ENCODE results near the gene SPTBN5. TPM values are rescaled to one million over a fixed set of nuclear protein-coding genes. Genes with fewer than 3 reads are reported as not detected.

SPTBN5 gene
- total RNA-seq, 1 donor from 2014 or later, result 1.9 TPM

DNA sequence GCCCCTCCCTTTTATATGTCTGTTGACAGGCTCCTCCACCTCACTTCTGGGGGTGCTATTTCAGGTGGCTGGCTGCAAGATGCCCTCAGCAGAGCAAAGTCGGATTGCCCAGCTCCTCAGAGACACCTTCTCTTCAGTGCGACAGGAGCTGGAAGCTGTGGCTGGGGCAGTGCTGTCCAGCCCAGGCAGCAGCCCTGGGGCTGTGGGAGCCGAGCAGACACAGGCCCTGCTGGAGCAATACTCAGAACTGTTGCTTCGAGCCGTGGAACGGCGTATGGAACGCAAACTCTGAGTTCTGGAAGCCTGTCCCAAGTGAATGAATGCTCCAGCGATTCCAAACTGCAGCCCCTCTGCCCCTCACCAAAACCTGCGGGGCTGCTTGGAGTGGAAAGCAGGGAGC, 68.7 kb downstream of the SPTBN5 start:
- intact Hi-C loops (cut with DNase I), result no loop called here
- Histone ChIP-seq H3K4me3 (no peak overlapping the region), H3K36me3 (peaks cover 29% of the 10 kb centered on the region), H3K4me1 (peaks cover 17% of the 10 kb centered on the region), H3K27me3 (no peaks in the 10 kb centered on the region), H3K9me3 (no peaks in the 10 kb centered on the region), H3K27ac (no peak overlapping the region)
- TF ChIP-seq, protein P1, sequence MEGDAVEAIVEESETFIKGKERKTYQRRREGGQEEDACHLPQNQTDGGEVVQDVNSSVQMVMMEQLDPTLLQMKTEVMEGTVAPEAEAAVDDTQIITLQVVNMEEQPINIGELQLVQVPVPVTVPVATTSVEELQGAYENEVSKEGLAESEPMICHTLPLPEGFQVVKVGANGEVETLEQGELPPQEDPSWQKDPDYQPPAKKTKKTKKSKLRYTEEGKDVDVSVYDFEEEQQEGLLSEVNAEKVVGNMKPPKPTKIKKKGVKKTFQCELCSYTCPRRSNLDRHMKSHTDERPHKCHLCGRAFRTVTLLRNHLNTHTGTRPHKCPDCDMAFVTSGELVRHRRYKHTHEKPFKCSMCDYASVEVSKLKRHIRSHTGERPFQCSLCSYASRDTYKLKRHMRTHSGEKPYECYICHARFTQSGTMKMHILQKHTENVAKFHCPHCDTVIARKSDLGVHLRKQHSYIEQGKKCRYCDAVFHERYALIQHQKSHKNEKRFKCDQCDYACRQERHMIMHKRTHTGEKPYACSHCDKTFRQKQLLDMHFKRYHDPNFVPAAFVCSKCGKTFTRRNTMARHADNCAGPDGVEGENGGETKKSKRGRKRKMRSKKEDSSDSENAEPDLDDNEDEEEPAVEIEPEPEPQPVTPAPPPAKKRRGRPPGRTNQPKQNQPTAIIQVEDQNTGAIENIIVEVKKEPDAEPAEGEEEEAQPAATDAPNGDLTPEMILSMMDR (IDR thresholded peaks at IDR 0.05), result no peak
- DNase-seq (no peak), ATAC-seq (no peak)

DNA sequence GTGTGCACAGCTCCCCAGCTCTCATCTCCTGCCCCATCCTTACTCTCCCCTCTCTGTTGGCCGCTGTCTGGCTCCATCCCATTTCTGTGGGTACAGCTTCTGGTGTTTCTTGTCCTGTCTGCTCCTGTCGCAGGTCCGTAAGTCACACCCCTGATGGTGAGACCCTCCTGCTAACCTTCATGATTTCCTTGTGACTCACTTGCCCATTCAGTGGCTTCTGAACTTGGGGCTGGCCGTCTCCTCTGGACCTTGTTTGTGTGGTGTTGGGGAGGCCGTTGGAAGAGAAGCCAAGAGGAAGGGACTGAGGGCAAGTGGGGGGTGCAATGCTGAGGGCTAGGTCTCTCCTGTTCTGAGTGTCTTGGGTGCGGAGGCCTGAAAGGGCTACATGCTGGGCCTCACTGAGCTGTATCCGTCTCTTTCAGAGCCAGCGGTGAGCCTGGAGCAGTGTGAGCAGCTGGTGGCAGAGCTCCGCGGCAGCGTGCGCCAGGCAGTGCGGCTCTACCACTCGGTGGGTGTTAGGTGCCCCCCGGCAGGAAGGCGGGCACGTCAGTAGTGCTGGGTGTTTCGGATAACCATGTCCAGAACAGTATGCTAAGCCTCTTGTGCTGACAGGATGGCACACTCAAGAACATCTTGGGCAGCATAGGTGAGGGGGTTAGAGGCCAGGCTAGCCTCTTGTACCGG, 69.6 kb downstream of the SPTBN5 start:
- no peak overlapping the region for H3K4me3 ChIP-seq
- peaks cover 29% of the 10 kb centered on the region for H3K36me3 ChIP-seq
- peaks cover 11% of the 10 kb centered on the region for H3K4me1 ChIP-seq
- DNase-seq (no peak), ATAC-seq (no peak)
- intact Hi-C loops (cut with DNase I), result no loop called here
- no peak overlapping the region for H3K27ac ChIP-seq
- H3K9me3 ChIP-seq, result no peaks in the 10 kb centered on the region
- TF ChIP-seq, protein P1 (IDR thresholded peaks at IDR 0.05), result no peak
- H3K27me3 ChIP-seq, result no peaks in the 10 kb centered on the region

DNA sequence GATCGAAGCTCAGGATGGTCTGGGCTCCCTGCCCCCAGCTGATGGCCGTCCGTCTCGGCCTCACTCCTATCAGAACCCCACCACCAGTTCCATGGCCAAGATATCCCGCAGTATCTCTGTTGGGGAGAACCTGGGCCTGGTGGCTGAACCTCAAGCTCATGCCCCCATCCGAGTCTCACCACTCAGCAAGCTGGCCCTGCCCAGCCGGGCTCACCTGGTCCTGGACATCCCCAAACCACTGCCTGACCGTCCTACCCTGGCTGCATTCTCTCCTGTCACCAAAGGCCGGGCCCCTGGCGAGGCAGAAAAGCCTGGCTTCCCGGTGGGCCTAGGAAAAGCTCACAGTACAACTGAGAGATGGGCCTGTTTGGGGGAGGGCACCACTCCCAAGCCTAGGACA, 70.4 kb downstream of the SPTBN5 start:
- no peak for ATAC-seq
- H3K4me3 ChIP-seq, result no peak overlapping the region
- no peaks in the 10 kb centered on the region for H3K27me3 ChIP-seq
- intact Hi-C loops (cut with DNase I), result no loop called here
- no peak for DNase-seq
- no peaks in the 10 kb centered on the region for H3K9me3 ChIP-seq
- H3K27ac ChIP-seq, result no peak overlapping the region
- peaks cover 31% of the 10 kb centered on the region for H3K36me3 ChIP-seq
- TF ChIP-seq, protein P1 (IDR thresholded peaks at IDR 0.05), result no peak
- peaks cover 4% of the 10 kb centered on the region for H3K4me1 ChIP-seq

DNA sequence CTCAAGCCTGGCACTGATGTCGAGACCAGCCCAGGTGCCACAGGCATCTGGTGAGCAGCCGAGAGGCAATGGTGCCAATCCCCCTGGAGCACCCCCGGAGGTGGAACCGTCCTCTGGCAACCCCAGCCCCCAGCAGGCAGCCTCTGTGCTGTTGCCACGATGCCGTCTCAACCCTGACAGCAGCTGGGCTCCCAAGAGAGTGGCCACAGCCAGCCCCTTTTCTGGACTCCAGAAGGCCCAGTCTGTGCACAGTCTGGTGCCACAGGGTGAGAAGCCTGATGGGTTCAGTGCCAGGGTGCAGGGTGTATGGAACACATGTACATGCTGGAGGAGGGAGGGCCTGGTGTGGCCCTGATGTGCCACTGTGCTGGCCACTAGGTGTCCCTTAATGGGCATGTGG, 70.9 kb downstream of the SPTBN5 start:
- no peak for ATAC-seq
- Histone ChIP-seq H3K27me3 (no peaks in the 10 kb centered on the region), H3K4me1 (peaks cover 3% of the 10 kb centered on the region), H3K4me3 (no peak overlapping the region), H3K36me3 (peaks cover 36% of the 10 kb centered on the region), H3K9me3 (no peaks in the 10 kb centered on the region), H3K27ac (no peak overlapping the region)
- intact Hi-C loops (cut with DNase I), result no loop called here
- no peak for DNase-seq
- TF ChIP-seq, protein P1 (IDR thresholded peaks at IDR 0.05), result no peak

DNA sequence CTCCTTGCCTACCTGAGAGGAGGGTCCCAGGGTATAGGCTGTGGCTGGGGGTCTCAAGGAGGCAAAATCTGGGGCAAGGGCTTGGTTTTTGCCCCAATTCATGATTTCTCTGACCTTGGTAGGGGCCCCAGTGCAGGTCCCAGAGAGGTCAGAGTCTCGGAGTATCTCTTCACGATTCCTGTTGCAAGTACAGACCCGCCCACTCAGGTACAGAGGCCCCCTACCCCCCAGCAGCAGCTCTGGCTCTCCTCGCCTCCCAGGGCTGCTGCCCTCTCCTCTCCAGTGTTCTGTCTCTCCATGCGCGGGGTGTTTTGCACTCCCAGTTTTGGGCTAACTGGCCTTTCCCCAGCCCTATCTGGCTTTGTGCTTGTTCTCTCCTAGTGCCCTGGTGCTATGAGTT, 71.4 kb downstream of the SPTBN5 start:
- H3K36me3 ChIP-seq, result peaks cover 41% of the 10 kb centered on the region
- TF ChIP-seq, protein P1 (IDR thresholded peaks at IDR 0.05), result no peak
- intact Hi-C loops (cut with DNase I), result no loop called here
- H3K27me3 ChIP-seq, result no peaks in the 10 kb centered on the region
- no peak overlapping the region for H3K4me3 ChIP-seq
- no peaks in the 10 kb centered on the region for H3K9me3 ChIP-seq
- DNase-seq, result peak; percentile 58
- ATAC-seq, result no peak
- no peak overlapping the region for H3K27ac ChIP-seq
- peaks cover 2% of the 10 kb centered on the region for H3K4me1 ChIP-seq

DNA sequence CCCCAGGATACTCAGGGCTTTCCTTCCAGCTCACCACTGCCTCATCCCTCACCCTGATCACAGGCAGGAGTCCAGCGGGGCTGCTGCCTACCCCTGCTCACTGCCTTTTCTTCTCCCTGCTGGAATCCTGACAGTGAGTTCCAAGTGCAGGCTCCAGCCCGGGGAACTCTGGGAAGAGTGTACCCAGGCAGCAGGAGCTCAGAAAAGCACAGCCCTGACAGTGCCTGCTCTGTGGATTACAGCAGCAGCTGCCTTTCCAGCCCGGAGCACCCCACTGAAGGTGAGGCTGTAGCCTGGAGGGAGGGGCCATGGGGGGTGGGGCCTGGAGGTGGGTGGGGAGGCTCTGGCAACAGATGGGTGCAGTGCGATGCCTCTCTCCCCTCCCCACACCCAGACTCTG, 72.0 kb downstream of the SPTBN5 start:
- no peak overlapping the region for H3K27ac ChIP-seq
- TF ChIP-seq, protein P1 (IDR thresholded peaks at IDR 0.05), result no peak
- no peak overlapping the region for H3K4me3 ChIP-seq
- no peak for ATAC-seq
- intact Hi-C loops (cut with DNase I), result no loop called here
- H3K9me3 ChIP-seq, result no peaks in the 10 kb centered on the region
- no peaks in the 10 kb centered on the region for H3K4me1 ChIP-seq
- DNase-seq, result no peak
- H3K27me3 ChIP-seq, result no peaks in the 10 kb centered on the region
- peaks cover 47% of the 10 kb centered on the region for H3K36me3 ChIP-seq
